Stimulated activated CD8-positive, alpha-beta memory T cell treated with anti-CD3 and anti-CD28 coated beads, Interleukin-7, amount 100 ng/mL, for 48 hours (primary cell): Measurements from ENCODE around the gene KIAA1958.

Experiments
- DNase-seq, 2 donors: peaks; one replicate each; pipeline ENCODE4 v3.0.0-alpha.2; 2020; ENCODE audit warnings: low read depth in 1 of 2; ENCODE audit errors: extremely low read depth in 1 of 2

The KIAA1958 gene

DNA sequence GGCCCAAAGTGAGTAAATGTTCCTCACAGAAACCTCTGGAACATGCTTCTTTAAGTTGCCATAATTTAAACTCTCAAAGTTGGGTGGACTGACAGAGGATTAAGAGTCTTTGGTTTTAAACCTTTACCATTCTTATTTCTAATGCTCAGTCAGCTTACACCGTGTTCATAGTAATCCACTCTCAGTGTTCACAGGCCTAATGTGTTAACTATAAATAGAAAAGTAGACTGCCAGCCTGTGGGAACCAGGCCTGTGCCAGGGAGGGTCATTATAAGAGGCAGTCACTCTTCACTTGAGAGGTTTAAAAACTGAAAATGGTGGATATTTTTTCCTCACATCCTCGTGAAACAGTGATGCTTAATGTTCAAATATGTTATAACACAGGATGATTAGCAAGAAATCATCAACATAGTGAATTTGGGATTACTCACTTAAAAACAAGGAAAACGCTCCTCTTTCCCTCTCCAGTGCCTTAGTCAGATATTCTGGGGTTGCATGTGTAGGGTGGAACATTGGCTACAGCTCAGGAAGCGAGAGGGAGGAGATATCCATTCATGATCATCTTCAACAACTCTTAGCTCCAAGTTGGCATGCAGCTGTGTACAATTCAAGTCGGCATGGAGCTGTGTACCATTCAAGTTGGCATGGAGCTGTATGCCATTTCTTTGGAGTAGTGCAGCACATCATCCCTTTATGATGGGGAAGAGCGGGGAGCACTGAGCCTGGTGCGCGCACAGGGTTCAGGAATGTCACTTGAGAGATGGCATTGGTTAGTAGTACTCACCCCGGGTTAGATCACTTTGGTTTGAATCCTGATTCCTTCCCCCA lies 65.8 kb downstream of the KIAA1958 start:
- no peak for DNase-seq

DNA sequence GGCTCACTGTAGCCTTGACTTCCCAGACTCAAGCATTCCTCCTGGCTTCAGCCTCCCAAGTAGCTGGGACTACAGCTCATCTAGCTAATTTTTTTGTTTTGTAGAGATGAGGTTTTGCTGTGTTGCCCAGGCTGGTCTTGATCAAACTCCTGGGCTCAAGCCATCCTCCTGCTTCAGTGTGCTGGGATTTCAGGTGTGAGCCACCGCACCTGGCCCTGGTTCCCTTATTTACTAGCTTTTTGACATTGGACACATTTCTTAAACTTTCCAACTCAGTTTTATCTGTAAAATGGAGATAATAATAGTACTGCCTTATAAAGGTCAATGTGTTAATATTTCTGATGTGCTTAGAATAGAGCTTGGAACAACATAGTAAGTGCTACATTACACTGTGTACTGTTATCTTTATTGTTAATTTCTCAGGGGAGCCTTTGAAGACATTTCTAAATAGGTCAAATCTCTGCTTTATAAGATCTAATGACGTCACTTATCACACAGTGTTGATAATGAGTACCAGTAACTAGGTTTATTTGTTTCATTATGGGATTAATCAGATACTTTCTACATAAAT lies 66.7 kb downstream of the KIAA1958 start:
- no peak for DNase-seq

DNA sequence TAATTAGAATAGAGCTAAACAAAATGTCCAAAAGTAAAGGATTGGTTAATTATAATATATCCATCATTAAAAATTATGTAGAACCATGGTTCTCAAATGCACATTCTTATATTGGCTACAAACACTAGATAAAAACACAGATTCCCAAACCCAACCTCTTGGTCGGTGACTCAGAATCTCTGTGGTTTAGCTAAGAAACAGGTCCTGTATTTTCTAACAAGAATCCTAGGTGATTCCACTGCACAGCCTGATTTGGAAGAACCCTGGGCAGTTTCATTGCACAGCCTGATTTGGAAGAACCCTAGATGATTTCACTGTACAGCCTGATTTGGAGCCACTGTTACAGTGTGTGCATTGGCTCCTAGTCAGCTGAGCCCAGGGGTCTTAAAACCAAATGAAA lies 67.9 kb downstream of the KIAA1958 start:
- DNase-seq, result no peak

DNA sequence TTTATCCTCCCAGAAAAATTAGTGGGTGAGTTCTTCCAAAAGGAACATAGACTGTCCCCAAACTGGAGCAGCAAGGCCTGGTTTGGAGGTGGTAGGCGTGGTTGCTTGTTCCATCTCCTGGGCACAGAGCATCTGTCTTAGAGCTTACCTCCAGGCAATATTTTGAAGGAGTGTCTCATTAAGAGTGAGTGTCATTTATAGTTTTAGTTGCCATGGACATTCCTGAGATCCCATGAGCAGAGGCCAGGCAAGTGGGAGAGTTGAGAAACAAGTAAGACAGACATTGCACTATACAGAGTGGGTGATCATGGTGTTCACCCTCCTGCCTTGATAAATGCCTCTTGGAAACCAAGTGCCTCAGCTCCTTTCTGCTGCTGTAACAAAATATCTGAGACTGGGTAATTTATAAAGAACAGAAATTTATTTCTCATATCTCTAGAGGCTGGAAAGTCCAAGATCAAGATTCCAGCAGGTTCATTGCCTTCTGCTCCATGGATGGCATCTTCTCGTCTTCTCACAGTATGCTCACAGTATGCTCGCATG lies 68.5 kb downstream of the KIAA1958 start:
- DNase-seq, result no peak

DNA sequence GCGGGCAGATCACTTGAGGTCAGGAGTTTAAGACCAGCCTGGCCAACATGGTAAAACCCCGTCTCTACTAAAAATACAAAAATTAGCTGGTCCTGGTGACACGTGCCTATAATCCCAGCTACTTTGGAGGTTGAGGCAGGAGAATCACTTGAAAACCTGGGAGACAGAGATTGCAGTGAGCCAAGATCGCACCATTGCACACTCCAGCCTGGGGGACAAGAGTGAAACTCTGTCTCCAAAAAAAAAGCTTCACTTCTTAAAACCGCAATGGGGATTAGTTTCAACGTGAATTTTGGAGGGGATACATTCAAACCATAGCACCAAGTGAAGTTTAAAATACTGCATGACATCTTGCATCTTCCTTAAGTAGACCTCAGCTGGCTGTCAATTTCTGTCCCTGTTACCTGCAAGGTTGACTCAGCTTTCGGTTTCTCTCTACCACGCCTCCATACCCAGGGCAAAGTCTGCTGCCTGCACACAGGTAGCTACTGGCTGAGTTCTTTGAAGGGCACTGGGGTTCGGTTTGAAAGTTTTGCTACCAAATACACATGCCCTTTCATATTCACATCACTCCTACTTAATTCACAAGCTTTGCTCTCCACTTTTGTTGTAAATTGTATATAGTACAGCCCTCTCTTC lies 69.3 kb downstream of the KIAA1958 start:
- DNase-seq, result no peak

DNA sequence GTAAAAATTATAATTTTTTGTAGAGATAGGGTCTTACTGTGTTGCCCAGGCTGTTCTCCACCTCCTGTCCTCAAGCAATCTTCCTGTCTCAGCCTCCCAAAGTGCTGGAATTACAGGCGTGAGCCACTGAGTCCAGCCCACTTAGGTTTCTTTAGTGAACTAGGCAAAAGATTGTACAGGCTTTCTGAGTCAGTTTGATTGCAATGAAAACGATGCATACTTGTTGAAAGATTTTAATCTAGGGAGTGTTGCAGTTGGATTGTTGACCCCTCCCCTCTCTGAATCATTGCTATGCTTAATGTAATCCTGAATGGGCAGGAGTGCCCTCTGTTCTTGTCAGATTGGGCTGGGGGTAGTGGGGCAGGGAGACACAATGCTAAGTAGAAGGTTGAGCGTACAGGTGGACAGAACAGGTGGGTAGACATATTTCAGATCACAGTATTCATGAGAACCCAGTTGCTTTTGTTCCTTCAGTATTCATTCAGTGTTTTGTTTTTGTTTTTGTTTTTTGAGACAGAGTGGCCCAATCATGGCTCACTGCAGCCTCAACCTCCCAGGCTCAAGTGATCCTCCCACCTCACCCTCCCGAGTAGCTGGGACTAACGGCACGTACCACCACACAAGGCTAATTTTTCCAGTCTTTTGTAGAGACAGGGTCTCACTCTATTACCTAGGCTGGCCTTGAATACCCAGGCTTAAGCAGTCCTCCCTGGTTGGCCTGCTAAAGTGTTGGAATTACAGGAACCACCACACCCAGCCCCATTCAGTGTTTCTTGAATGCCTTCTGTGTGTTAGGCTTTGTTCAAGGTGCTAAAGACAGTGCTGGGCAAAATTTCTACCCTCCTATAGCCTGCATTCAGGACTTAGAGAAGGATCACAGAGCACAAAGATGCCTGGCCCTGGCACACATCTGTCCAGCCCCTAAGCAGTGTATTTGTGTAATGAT lies 70.1 kb downstream of the KIAA1958 start:
- DNase-seq, result no peak

DNA sequence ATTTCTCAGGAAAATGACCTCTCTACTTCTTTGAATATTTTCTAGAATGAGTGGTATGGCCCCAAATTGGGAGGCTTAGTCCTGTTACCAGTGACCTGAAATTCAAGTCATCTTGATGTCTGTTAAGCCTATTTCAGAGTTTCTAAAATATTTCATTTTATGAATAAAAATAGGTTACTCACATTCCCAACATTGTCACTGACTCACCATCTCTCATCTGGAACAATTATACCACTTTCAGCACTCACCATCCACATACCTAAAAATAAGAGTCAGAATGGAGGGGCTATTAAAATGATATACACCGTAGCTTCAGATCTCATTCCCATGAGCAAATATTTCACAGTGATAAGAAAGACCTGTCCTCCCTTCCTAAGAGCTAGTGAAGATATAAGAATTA lies 71.8 kb downstream of the KIAA1958 start:
- DNase-seq, result no peak

DNA sequence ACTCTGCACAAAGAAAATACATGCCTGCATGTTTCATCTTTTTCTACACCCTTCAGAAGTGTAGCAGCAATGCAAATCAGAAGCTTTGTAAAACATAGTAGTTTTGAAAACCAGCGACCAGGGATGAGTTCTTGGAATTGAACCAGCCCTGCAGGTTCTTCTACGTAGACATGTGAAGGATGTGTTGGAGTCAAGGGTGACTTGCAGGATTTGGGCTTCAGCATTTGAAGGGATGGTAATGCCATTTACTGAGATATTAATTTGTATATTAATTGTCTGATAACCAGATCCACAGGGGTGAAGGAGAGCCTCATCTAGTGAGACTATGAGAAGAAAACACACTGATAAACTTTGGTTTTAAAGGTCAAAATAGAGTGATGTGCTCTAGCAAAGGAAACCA lies 72.4 kb downstream of the KIAA1958 start:
- DNase-seq, result no peak

DNA sequence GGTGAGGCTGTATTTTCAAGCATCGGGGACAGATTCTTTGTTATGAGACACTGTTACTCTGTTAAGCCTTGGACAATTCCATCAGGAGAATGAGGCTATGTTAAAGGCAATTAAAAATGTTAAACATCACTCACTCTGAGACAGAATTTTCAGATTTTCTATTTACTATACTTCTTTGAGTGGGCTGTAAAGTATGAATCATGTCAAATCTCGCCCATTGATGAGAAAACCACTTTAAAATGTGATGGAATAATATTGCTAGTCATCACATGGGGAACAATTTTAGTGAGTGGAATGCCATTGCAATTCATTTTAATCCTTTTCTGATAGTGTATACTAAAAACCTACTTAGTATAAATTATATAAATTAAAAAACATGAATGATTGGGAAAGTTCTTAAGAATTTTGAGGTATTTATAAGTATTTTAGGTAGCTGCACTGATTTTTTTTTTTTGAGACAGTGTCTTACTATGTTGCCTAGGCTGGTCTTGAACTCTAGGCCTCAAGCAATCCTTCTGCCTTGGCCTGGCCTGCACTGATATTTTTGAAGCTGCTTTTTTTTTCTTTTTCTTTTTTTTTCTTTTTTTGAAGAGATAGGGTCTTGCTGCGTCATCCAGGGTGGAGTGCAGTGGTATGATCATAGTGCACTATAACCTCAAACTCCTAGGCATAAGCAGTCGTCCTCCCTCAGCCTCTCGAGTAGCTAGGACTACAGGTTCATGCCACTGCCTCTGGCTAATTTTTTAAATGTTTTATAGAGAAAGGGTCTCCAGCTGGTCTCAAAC lies 73.2 kb downstream of the KIAA1958 start:
- DNase-seq, result no peak

DNA sequence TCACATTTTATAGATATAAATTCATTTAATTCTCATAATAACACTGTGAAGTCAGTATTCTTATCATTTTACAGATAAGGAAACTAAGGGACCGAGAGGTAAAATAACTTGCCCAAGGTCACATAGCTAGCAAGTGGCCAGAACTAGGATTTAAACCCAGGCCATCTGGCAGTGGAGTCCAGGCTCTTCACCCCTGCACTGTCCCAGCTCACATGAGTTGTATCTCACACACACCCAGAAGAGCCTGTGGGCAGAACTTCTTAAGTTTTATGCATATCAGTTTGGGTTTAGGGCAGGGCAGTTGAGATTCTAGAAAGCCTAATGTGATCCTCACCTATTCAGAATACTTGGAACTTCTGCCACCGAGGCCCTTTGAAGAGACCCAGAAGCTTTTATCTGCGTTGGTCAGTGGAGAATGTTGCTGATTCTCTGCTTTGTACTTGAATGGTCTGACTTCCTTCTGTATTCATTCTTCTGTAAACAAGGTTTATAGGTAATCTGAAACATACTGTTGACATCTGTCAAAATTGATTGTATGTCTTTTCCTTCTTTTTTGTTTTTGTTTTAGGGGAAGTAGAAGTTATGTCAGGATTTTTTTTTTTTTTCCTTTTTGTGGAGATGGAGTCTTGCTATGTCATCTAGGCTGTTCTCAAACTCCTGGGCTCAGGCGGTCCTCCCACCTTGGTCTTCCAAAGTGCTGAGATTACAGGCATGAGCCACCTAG lies 75.8 kb downstream of the KIAA1958 start:
- DNase-seq, result no peak

DNA sequence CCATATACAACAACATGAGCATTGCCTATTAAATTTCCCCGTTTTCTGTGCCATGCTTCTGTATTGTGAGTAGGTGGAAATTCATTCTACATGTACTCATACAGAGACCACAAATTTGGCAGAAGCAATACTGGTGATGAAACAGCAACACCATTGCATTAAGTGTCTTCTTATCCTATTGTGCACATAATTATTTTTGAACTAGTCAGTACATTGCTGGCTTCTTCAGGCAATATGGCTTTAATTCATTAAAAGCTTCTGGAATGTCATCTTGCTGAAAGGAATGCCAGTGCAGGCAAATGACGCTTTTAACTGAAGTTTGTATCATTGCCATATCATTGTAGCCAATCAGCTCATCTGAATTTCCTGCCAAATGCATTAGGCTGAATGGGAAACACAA lies 82.6 kb downstream of the KIAA1958 start:
- DNase-seq, result no peak

DNA sequence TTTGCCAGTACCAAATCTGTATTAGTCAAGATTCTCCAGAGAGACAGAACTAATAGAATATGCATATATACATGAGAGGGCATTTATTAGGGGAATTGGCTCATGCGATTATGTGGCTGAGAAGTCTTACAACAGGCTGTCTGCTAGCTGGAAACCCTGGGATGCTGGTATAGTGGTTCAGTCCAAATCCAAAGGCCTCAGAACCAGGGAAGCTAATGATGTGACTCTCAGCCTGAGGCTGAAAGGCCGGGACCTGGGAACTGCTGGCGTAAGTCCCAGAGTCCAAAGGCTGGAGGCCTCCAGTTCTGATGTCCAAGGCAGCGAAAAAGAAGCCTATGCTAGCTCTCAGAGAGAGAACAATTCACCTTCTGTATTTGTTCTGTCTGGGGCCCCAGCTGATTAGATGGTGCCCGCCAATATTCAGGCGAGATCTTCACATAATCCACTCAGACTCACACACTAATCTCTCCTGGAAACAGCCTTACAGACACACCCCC lies 84.1 kb downstream of the KIAA1958 start:
- DNase-seq, result no peak

DNA sequence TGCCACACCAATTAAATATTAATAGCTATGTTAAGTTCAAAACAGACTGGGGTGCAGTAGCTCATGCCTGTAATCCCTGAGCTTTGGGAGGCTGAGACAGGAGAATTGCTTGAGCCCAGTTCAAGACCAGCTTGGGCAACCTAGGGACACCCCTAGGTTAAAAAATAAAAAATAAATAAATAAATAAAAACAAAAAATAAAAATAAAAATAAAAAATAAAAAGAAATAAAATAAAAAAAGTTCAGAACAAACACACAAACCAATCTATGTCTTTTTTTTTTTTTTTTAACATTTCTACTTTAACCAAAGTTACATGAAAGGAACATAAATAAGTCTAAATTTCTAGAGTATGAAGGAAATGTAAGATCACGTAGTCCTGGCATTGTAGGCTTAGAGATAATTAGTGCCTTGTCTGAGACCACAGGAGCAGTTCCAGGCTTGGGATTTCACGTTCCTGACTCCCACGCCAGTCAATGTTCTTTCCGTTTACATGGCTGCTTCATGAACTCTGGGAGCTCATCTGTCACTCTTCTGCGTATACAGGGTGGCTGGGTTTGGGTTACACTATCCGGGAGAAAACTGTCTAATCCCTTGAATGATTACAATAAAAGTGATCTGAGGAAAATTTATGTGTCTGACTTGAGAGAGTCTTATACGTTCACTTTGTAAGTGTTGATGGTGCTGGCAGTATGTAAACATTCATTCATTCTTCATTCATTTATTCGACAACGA lies 85.2 kb downstream of the KIAA1958 start:
- no peak for DNase-seq

DNA sequence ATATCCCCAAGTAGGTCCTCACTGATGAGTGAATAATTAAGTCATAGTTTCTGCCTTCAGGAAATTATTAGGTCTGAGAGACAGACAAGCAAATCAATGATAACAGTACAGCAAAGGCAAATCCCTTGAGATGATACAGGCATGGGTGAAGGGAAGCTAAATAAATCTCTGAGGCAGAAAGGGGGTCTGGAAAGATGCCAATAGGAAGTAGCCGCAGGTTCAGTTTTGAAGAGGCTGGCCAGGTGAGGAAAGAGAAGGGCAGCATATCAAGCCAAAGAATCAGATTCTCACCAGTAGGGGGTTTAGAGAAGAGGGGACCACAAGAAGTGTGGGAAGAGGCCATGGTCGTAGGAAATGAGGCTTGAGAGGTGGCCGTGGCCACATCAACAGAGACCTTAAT lies 85.8 kb downstream of the KIAA1958 start:
- no peak for DNase-seq

DNA sequence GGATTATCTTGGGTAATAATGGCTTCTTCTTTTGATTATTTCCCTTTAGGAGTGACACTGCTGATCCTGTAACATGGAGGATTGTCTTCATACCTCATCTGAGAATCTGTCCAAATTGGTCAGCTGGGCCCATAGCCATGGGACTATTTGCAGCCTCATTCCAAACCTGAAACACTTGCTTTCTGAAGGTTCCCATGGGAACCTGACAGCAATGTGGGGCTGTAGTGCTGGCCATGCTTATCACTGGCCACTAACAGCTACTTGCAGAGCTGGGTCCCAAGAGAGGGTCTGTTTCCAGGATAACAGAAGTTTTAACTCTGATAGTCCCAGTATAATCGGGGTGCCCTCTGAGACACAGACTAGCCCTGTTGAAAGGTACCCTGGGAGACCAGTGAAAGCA lies 87.4 kb downstream of the KIAA1958 start:
- no peak for DNase-seq

DNA sequence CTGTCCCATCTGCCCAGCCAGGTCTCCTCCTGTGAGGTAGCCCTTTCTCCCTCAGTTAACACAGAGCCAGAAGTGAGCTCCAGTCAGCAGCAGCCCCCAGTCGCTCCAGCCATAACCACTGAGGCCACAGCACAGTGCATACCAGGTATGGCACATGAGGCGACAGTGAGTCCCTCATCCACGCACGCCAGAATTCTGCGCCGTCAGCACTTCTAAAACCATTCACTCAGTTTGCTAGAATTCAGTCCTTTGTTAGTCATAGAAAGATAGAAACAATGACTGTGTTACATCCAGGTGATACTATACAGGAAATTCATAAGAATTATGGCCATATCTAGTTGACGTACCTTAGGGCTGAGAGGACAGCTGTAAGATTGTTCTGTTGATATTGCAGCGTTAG lies 88.5 kb downstream of the KIAA1958 start:
- DNase-seq, result no peak

DNA sequence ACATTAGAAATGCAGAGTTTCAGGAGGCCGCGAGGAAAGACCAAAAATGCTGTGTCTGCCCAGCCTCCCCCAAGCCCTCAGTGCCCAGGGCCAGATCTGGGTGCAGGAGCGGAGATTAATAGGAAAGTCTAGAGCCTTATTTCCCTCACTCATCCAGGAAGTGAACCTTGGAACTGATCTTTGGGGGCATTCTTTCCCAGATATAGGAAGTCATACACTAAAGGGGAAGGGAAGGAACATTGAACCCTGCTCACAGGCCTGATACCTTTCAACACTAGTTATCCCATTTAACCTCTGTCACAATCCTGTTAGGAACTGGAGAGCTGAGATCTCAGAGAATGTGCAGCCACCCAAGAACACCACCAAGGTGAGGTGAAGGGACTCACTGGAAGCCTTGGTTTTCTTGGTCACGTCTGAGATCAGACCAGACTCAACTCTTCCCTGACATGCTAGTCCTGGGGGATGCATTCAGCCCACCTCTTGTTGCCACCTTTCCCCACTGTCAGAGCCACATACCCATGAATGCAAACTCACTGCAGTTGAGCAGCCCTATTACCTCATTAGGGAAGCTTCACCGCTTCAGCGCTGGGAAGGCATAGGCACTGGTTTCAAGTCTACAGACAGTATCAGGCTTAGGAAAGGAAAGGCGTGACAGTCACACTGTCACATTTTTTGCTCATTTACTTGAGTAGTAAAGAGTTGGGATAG lies 95.0 kb downstream of the KIAA1958 start:
- no peak for DNase-seq
